ENCODE results near the gene APOBEC4. TPM values are rescaled to one million over a fixed set of nuclear protein-coding genes. Genes with fewer than 3 reads are reported as not detected.
"Not testable (repeated sequence)": the region's sequence is repeated elsewhere in the genome, so short reads cannot be mapped to it uniquely, and the experiment has no call there.

Gene APOBEC4, protein sequence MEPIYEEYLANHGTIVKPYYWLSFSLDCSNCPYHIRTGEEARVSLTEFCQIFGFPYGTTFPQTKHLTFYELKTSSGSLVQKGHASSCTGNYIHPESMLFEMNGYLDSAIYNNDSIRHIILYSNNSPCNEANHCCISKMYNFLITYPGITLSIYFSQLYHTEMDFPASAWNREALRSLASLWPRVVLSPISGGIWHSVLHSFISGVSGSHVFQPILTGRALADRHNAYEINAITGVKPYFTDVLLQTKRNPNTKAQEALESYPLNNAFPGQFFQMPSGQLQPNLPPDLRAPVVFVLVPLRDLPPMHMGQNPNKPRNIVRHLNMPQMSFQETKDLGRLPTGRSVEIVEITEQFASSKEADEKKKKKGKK
- total RNA-seq (2014; rRNA removed; shearing (Covaris generic)) = not detected in 2 replicates

DNA sequence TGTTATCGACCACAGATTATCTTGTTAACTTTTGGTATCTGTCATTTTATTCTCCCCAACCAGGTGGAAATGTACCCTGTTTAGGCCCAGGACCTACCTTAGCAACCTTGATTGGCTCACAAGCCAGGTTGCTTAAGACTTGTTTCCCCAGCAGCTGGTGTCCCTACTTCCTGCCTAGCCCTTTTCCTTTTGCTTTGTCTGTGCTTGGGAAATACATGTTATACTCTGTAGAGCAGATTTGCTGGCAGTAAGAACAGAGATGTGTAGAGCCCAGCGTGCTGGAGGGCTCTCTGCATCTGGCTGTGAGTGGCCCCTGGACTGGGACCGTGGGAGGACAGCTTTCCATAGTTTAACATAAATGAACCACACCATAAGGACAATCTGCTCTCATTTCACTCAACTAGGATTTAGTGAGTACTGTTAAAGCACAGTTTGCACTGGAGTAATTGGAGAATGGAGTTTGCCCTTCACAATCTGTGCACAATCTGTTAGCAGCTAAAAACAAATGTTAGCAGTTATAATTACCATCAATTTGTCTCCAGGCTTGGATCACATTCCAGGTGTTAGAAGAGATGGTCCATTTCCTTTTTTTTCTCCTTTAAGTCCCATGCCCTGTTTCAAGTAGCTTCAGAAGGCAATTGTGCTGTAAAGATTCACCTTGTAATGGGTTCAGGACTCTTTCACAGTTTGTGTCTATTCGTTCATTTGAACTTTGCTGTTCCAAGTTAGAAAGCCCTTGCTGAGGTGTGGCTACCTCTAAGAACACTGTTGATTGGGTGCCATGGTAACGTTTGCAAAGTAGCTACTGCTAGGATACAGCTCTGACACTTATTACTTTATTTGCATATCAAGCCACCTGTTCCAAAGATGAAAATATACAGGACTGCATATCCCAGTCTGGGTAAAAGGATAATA lies at the start of gene APOBEC4:
APOBEC4 (minus strand) TSS at position 770 of the 915 bp plus-strand sequence. CDS start 4,535 bp downstream, outside the sequence.
- peak; percentile 39 for DNase-seq (ENCODE audit: low spot score)

DNA sequence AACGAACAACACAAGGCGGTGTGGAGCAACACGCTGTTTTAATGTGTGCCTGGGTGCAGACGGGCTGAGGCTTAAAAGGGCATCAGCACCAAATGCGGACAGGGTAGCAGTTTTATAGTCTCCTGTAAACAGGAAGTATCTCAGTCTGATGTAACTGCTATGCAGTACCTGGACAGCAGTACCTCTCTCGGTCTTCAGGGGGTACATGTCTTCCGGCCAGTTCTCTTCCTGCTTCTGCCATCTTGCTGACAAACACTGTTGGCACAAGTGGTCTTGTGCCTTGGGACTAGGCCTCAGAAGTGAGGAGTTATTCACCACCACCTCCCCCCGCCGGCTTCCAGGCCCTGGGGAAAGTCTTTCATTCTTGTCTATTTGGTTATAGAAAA lies 49.7 kb upstream of the APOBEC4 start:
- DNase-seq (ENCODE audit: low spot score) = no peak

DNA sequence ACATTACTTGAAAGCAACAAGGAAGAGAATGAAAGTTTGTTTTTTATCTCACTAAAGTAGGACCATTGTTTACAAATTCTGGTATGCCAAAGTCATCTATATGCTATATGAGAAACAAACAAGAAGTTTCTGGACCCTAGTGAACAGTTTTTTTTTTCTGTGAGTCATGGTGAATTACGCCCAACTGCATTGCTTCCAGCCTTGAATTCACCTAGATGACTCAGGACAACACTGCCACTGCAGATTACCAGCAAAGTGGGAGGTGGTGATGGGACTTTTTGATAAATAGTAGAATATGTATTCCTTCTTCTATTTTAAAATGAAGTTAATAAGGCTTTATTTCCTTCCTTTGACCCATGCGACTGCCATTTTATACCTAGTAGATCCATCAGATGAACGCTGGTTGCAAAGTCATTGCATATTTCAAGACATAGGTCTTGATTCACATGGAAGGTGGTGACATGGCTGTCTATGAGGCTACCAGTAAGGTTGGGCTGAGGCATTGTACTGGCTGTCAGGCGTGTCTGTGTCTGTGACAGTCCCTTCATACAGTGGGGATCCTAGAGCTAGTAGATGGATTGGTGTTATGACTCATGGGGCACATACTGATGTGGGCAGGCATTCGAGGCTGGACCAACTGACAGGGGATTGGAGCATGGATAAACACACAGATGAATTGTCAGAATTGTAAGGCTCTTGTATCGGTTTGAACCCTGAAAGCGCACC lies 49.1 kb upstream of the APOBEC4 start:
- no peak for DNase-seq (ENCODE audit: low spot score)

DNA sequence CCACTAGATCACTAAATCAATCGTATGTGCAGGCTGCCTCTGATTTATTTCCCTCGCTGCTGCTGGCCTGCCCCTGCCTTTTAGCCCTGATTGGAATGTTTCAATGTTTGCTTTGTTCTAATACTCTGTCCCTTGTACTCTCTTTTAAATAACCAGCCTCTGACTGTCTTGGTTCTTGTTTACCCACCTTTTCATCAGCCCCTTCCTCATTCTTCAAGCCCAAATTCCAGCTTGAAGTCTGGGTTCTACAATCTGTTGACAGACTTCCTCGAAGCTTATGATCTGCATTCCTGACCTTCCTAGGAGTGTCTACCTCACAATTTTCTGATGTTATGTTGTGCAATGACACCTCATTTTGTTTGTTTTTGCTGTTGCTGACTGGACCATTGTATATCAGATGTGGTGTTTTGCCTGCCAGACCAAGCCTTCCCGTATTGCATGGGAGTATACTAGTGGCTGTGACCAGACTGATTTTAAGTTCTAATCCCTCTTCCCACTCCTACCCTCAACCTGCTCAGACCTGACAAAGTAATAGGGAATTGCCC lies 46.6 kb upstream of the APOBEC4 start:
- DNase-seq (ENCODE audit: low spot score) = peak; percentile 68

DNA sequence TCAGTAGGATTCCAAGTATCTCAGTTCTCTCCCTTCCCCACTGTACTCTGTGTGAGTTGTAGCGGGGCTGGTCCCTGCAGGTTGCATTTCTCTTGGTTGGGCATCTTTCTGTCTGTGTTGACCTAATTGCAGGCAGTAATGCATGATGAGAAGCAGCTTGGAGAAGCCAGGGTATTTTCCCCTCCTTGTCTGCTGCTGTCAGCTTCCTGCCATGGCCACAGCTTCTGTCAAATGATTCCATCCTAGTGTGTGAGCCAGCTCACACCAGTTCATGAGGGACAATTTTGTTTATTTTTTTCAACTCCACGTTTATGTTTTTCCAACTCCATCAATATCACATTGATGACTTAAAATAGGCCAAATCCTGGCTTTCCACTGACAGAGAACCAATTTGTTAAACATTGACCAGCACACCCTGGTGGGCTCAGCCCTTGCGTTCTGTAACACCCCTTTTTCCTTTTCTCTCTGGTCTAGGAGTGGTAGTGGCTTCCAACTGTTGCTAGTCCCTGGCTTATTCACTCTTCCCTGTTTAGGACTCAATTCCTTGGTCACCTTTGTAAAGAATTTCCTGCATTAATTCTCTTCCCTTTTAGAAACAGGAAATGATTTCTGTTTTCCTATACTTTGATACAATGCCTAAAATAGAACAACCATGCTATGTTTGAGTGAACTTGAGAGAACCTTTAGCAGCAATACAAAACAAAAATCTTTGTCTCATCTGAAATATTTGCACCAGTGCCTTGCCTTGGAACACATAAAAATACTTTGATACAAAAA lies 44.9 kb upstream of the APOBEC4 start:
- DNase-seq (ENCODE audit: low spot score) = no peak

DNA sequence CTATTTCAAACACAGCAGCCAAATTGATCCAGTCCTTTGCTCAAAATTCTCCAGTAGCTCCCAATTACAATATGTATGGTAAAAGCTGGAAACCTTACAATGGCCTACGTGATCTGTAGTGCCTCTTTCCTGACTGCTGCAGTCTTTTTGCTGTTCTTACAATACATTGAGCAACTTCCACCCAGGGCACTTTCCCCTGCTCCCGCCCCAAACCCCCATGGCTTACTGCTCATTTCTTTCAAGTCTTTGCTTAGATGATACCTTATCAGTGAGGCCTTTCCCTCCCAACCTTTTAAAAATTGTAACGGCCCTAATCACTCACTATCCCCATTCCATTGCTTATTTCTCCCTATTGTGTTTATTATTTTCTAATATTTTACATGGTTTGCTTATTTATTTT lies 43.9 kb upstream of the APOBEC4 start:
- DNase-seq (ENCODE audit: low spot score) = no peak

DNA sequence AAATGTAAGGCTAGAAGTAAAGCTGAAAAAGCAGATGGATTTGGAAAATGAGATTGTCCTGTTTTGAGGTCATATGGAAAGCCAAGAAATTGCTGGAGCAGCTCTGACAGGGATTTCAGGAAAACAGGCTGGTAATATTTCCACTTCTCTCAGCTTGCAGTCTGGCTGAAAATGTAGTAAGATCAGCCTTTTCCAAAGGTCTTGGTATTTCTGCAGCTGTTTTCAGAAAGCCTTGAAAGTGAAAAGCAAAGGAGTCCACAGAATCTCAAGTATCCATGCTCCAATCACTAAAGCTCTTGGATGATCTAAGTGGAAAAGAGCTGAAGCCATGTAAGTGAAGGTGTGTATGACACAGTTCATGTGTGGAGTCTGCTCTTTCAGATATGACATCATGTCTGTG lies 41.6 kb upstream of the APOBEC4 start:
- DNase-seq (ENCODE audit: low spot score) = no peak

DNA sequence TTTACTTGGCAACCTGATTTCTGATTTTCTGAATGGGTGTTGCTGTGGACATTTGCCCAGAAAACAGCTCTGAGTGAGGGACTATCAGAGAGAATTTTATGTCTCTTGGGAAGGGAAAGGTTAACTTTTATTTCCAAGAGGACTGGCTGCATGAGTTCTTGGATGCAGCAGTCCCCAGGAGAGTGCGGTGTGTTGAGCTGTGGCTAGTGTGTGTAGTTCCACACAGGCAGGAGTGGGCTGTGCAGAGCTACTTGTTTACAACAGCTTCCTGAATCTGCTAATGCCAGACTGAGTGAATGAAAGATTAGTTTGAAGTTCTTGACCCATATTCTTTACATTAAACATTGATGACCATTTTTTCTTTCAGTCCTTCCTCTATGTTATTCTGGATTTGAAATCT lies 41.0 kb upstream of the APOBEC4 start:
- DNase-seq (ENCODE audit: low spot score) = no peak

DNA sequence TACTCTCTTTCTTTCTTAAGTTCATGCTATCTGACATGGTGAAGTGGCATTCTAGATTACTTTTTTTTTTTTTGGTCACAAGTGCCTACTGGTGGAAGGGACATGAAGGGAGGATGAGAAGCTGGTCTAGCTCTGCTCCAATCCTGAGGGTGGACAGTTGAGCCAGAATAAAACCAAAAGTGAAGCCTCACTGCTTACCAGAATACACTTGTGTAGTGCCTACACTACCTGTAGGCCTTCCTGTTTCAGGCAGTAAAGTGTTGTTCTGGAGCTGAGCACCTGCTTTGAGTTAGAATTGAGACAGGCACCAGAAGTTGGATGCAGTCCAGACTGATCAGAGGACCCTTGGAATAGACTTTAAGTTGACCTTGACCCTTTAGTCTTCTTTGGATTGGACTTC lies 40.4 kb upstream of the APOBEC4 start:
- no peak for DNase-seq (ENCODE audit: low spot score)

DNA sequence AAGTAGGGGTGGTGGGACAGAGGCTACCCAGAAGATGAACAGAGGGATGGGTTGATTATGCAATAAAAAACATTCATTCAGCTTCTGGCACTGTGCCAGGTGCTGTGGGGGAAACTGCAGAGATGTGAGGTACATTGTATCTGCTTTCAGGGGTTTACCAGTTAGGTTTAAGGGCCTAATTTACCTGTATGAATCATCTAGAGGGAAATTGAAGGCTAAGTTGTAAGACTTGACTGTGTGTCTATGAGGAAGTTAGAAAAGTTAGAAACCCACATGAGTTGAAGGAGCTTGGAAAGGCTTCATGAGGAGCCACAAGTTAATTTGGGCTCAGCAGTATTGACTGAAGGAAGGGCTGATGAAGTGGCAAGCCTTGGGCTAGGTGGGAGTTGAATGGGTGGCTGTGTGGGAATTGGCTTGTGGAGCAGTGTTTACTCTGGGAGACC lies 36.7 kb upstream of the APOBEC4 start:
- DNase-seq (ENCODE audit: low spot score) = no peak

DNA sequence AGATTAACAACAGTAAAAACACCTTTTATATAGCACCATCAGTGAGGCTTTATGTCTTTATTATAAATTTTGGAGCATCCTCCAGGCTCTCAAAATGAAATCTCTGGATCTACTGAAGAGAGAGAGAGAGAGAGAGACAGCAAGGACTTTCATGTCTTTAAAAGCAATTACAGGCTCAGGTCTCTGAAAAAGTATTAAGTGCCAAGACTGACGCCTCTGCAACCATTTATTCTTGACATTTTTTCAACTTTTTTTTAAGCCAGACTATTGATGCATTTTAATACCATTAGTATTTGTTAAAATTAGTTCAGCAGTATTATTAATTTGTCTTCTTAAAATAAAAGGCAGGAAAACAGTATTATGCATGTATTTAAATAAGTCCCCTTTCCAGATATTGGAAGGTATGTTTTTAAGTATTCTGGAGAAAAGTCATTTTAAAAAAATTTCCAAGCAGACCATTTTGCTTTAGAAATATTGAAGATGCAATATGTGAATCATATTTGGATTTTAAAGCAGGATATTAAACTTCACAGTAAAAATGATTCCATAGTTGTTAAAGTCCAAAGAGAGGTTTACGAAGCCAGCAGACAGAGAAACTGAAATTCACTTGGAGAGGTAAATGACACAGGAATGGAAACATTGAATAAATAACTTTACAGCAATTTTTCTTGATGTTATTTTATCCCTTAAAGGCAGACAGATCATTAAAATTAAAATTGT lies 35.4 kb upstream of the APOBEC4 start:
- no peak for DNase-seq (ENCODE audit: low spot score)

DNA sequence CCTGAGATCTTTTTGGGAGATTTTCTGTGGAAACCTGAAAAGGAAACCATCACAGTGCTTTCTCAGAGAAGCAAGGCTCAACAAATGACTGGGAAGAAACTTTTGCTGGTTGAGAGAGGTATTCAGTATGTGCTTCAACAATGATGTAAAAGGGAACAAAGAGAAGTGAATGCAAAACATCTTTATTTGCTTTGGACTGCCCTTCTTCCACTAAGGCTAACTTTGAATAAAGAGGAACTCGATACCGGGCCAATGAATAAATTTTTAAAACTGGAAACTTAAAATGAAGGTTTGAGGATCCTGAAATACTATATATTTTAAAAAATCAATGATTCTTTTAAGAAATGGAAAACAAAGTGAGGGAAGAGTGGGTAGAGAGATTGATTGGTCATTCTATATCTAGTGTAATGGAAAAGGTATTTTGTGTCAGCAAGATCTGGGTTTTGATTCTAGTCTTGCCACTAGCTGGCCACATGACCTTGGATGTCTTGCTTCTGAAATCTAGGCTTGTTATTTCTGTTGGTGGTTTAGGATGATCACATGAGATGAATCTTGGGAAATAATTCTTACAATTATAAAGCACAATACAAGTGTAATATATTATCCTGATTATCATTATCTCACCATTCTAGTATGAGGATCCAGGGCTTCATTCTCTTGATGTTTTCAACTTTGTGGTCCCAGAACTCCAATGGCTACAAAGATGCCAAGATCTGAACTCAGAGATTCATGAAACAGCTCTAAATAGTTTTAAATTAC lies 34.6 kb upstream of the APOBEC4 start:
- no peak for DNase-seq (ENCODE audit: low spot score)

DNA sequence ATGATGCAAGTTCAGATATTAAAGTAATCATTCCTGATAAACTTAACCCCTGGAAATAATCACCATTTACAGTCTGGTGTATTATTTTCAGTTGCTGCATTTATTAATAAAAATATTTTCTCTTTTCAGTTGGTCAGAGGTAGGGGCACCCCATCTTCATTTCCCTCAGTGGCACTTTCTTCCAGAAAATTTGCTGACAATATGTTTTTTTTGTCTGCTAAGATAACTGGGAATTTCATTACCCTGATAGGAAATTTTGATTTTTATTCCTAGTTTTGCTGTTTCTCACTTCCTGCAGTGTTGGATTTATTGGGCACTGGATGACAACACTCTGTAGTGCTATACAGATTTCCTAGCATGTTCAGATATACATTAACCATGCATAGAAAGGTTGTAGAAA lies 33.1 kb upstream of the APOBEC4 start:
- DNase-seq (ENCODE audit: low spot score) = no peak

DNA sequence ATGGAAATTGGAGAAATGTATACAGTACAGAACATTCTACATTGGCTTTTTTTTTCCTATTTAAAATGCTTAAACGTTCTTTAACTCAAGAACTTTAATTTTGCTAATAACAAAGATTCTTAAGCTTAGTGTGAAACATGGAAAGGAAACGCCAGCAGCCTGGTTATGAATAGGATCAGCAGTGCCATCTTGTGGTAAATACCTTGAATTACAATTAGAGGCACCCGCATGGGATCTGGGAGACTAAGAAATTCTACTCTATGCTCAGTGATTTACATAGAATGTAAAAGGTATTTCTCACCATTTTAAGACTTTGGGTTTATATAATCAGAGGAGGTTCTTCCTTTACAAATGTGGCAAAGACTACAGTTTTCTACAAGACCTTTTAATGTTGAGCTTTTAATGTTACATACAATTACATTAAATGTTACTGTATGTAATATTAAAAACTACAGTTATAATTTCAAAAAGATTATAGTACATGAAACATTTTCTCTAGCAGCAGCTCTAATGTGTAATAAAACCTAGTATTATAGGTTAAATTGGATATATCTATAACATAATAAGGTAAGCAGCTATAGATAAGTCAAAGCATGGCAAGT lies 32.1 kb upstream of the APOBEC4 start:
- peak; percentile 69 for DNase-seq (ENCODE audit: low spot score)

DNA sequence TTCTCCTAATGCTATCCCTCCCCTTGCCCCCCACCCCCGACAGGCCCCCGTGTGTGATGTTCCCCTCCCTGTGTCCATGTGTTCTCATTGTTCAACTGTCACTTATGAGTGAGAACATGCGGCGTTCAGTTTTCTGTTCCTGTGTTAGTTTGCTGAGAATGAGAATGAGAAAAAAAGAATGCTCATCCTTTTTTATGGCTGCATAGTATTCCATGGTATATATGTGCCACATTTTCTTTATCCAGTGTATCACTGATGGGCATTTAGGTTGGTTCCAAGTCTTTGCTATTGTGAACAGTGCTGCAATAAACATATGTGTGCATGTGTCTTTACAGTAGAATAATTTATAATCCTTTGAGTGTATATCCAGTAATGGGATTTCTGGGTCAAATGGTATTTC lies 26.2 kb upstream of the APOBEC4 start:
- not testable (repeated sequence) for DNase-seq (ENCODE audit: low spot score)

DNA sequence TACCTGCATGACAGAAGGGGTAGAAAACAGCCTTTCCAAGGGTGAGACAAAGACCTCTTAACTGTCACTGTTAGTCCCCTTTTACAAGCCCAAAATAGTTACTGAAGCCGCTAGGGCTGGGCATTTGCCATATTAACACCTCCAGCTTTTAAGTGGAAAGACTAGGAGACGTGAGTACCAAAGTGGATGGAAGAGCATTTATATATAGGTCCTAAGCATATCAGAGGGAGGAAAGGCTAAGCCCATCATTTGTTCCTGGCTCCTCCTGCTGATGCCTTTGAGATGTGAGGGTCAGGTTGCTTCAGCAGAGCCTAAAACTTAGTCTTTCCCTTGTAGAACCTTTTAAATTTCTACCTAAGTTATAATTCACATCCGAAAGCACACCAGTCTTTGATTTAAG lies 25.7 kb upstream of the APOBEC4 start:
- no peak for DNase-seq (ENCODE audit: low spot score)

DNA sequence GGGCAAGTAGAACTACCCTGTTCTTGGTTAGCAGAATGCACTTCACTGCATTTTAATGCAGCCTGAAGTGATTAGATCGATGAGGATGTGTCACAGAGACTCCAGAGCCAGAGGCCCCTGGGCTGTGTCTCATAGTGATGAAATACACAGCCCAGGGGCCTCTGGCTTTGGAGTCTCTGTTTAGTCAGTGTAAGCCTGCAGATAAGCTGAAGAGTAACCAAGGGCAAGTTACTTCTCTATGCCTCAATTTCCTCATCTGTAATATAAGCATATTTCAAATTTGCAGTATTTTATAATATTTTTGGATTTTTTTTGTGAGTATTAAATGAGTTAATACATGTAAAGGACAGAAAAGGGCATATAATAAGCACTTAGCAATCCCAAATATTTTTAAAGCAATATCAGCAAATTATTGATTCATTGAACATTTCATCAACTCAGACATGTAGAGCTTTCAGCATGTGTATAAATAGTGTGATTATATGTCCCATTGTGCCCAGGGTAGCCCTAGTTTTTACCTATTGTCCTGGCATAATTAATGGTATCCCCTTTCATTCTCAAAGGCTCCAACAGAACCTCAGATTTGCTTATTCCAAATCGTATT lies 23.6 kb upstream of the APOBEC4 start:
- no peak for DNase-seq (ENCODE audit: low spot score)

DNA sequence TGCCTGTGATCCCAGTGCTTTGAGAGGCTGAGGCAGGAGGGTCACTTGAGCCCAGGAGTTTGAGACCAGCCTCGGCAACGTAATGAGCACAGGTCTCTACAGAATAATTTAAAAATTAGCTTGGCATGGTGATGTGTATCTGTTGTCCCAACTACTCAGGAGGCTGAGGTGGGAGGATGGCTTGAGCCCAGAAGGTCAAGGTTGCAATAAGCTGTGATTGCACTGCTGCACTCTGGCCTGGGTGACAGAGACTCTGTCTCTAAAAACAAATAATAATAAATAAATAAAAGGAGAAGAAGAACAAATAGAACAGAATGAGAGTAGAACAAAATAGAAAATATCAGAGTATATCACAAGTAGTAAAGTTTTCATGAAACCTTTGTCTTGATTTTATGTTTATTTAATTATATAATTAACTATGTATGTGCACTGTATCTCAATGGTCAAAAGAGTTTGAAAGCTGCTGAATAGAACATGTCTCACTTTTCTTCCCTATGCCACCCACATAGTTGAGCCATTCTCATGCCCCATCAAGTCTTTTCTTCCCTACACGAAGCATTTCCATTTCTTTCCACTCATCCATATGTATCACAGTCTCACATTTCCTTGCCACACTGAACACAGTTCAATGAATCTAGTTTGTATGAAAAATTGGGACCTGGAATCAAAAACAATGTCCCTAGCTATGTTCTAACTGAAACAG lies 22.9 kb upstream of the APOBEC4 start:
- no peak for DNase-seq (ENCODE audit: low spot score)
